Stimulated activated naive CD8-positive, alpha-beta T cell treated with anti-CD3 and anti-CD28 coated beads, Interleukin-15, amount 100 ng/mL, for 72 hours (primary cell): ENCODE measurements around the gene ZNF493.

ENCODE experiments used
- ATAC-seq: fragments of 150-1000 bp; cut with Tn5 transposase; 2 replicates; pipeline ENCODE4 v1.10.0; 2021; ENCODE audit warnings: mild to moderate bottlenecking, moderate library complexity
- DNase-seq, 2 donors: peaks; one replicate each; pipeline ENCODE4 v3.0.0; 2021 to 2022
- H3K27ac Mint-ChIP-seq, 2 donors: one replicate each; pipeline ENCODE4 v1.8.0; 2022; ENCODE audit warnings: mild to moderate bottlenecking in 2 of 2, mixed read lengths in 2 of 2, moderate library complexity in 2 of 2
- H3K27me3 Mint-ChIP-seq: one replicate; pipeline ENCODE4 v1.8.0; 2022; ENCODE audit warnings: mixed read lengths
- H3K4me1 Mint-ChIP-seq: one replicate; pipeline ENCODE4 v1.8.0; 2022; ENCODE audit warnings: mild to moderate bottlenecking, mixed read lengths
- H3K4me3 Mint-ChIP-seq, 2 donors: one replicate each; pipeline ENCODE4 v1.8.0; 2022; ENCODE audit warnings: mild to moderate bottlenecking in 2 of 2, mixed read lengths in 2 of 2, moderate library complexity in 1 of 2
- H3K9me3 Mint-ChIP-seq, 2 donors: one replicate each; pipeline ENCODE4 v1.8.0; 2022; ENCODE audit warnings: mixed read lengths in 2 of 2

Gene ZNF493

DNA sequence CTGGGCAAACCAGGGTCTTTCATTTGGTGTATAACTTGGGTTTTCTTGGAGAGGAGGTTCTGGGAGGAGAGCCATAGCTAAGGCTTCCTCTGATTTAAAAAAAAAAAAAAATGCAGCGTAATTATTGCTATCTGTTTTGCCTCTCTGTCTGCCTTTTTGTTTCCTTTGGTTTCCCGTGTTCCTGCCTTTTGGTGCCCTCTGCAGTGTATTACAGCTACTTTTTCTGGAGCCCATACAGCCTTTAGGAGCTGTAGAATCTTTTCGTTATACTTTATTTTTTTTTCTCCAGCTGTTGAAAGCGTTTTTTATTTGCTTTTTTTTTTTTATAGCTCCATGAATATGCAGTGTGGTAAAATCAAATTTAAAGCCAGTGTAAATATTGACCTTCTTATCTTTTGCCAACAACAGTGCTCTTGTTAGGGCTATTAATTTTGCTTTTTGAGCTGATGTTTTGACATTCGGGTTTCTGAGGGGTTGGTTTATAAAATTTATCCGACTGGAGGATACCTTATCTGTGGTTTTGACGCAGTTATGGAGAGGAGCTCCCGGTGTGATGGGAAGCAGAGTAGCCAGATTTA lies 38.1 kb downstream of the ZNF493 start:
- ATAC-seq (no peak), DNase-seq (no peak)
- Mint-ChIP-seq H3K27ac (no peak overlapping the region), H3K4me1 (no peaks in the 10 kb centered on the region), H3K4me3 (no peak overlapping the region), H3K27me3 (no peaks in the 10 kb centered on the region), H3K9me3 (peaks cover 32 to 45% of the 10 kb centered on the region in 2 donors)

DNA sequence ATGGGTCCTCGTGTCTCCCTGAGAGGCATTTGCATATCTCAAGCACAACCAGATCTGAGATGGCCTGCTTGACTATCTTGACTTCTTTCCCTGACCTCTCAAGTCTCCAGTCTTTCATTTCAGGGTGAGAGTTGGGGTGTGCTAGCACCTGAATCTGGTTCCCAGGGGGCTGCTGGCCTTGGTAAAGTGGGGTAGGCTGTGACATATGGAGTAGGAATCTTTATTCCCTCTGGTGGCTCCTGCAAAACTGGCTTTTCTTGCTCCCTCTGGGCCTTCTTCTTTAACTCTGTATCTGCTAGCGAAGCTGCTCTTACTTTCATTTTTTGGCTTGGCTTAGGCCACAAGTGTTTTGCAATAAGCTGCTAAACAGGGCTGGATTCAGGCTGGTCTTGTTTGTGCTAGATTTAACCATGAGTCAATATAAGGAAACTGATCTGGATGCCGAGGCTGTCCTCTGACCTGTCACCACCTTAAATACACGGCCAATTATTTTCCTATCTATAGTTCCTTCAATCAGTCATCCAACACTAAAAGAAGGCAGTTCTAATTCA lies 42.3 kb downstream of the ZNF493 start:
- H3K27ac Mint-ChIP-seq = no peak overlapping the region
- no peaks in the 10 kb centered on the region for H3K4me1 Mint-ChIP-seq
- ATAC-seq (no peak), DNase-seq (no peak)
- H3K9me3 Mint-ChIP-seq = peaks cover 11 to 32% of the 10 kb centered on the region in 2 donors
- H3K27me3 Mint-ChIP-seq = no peaks in the 10 kb centered on the region
- no peak overlapping the region for H3K4me3 Mint-ChIP-seq

DNA sequence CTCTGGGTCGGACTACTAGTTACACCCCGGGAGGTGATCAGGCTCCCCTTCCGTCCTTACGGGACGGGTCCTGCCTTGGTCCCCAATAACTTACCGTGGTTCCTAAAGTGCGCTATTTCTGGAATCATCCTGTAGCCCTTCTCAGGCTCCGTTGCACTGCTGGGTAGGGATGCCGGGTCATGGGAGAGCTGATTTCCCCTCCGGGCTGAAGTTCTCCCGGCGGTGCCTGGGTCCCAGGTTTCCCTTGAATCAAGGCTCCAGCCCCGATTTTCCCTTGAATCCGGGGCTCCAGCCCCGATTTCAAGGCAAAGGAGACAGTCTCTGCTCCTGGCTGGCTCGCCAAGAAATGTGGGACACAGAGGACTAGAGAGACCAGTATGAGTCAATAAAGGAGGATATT lies 43.4 kb downstream of the ZNF493 start:
- Mint-ChIP-seq H3K4me1 (no peaks in the 10 kb centered on the region), H3K27me3 (no peaks in the 10 kb centered on the region), H3K4me3 (no peak overlapping the region), H3K9me3 (peaks cover 11 to 32% of the 10 kb centered on the region in 2 donors), H3K27ac (no peak overlapping the region)
- no peak for ATAC-seq
- no peak for DNase-seq

DNA sequence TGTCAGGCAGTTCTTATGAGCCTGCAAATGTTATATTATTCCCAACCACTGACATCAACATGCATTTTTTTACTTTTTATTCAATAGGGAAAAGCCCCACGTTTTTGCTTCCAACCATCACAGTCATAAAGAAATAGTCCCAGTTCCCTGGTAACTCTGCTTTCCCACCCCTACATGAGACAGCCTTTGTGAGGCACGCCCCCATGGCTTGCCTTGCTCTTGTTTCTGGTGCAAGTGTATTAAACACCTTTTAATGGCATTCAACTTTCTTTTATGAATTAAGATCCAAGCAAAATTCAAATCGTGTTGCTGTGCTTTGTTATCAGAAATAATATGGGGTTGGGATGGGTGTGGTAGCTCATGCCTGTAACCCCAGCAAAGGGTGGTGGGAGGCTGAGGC lies 54.3 kb downstream of the ZNF493 start:
- Mint-ChIP-seq H3K9me3 (peaks cover 14 to 27% of the 10 kb centered on the region in 2 donors), H3K27ac (no peak overlapping the region), H3K4me1 (no peaks in the 10 kb centered on the region), H3K27me3 (no peaks in the 10 kb centered on the region), H3K4me3 (no peak overlapping the region)
- DNase-seq (no peak), ATAC-seq (no peak)

DNA sequence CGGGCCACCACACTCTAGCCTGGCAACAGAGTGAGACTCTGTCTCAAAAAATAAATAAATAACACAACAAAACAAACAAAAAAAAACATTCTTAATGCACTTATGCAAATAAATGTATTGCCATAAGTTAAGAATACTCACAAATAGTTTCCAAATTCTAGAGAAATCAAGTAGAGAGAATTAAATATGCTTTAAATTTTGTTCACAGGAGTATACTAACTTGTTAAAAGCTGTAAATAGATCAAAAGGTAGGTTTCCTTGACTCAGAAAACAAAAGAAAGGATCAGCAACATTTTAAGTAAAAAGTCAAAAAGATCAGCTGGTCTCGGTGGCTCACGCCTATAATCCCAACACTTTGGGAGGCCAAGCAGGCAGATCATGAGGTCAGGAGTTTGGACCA lies 58.0 kb downstream of the ZNF493 start:
- DNase-seq (no peak), ATAC-seq (no peak)
- no peaks in the 10 kb centered on the region for H3K27me3 Mint-ChIP-seq
- H3K27ac Mint-ChIP-seq = no peak overlapping the region
- H3K9me3 Mint-ChIP-seq = peaks cover 8% of the 10 kb centered on the region in 2 donors
- H3K4me1 Mint-ChIP-seq = no peaks in the 10 kb centered on the region
- H3K4me3 Mint-ChIP-seq = no peak overlapping the region

DNA sequence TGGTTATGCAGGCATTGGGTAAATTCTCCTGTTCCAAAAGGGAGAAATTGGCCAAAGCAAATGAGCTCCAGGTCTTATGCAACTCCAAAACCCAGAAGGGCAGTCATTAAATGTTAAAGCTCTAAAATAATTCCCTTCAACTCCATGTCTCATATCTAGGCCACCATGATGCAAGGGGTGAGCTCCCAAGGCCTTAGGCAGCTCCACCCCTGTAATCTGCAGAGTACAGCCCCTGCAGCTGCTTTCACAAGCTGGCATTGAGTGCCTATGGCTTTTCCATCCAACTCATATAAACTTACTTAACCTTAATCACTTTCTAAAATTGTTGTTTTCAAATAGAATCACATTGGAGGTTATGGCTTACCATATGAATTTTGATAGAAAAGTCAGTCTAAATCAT lies 63.8 kb downstream of the ZNF493 start:
- peaks cover 16% of the 10 kb centered on the region for H3K4me1 Mint-ChIP-seq
- ATAC-seq = no peak
- H3K9me3 Mint-ChIP-seq = peaks cover 8 to 25% of the 10 kb centered on the region in 2 donors
- peaks cover 9% of the 10 kb centered on the region for H3K27me3 Mint-ChIP-seq
- H3K4me3 Mint-ChIP-seq = no peak overlapping the region
- no peak overlapping the region for H3K27ac Mint-ChIP-seq
- DNase-seq = no peak

DNA sequence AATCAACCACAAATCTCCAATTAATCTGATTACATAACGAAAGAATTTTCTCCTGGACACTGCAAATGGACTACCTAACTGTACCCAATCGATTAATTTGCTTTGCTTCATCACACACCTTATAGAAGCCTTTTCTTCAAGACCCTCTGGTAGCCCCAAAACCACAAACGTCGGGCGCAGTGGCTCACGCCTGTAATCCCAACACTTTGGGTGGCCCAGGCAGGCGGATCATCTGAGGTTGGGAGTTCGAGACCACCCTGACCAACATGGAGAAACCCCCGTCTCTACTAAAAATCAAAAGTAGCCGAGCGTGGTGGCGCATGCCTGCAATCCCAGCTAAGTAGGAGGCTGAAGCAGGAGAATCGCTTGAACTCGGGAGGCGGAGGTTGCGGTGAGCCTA lies 65.6 kb downstream of the ZNF493 start:
- Mint-ChIP-seq H3K4me3 (peak overlapping the region in 1 of 2 donors; percentile 9), H3K4me1 (peaks cover 16% of the 10 kb centered on the region), H3K9me3 (peaks cover 5 to 21% of the 10 kb centered on the region in 2 donors), H3K27ac (no peak overlapping the region), H3K27me3 (peaks cover 9% of the 10 kb centered on the region)
- ATAC-seq (no peak), DNase-seq (no peak)

DNA sequence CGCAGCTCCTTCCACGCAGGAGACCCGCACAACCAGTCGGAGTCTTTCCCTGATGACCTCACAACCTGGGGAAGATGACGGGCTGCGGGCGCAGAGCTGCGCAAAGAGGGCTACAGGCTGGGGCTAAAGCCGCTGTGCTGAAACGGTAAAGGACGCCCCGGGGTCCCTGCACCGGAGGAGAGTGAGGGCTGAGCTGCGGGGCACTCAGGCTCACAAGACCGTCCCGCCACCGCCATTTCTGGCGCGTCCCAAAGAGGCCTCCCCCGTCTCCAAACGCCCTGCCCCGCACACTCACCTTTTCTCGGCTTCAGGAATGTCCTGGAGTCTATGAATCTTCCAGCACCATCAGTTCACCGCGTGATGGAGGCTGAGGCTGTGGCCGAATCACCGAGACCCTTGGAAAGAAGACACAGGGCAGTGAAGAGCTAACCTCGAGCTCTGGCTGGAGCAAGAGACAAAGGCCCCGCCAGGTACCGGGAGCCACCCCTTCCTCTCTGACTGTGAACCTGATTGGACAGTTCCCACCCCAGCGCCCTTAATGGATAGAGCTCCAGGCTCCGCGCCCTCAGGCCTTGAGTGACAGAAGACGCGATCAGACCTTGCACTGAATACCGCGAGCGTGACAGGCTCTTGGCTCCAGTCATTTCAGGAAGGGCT lies 66.6 kb downstream of the ZNF493 start:
- DNase-seq = peak; percentile 64 to 83

DNA sequence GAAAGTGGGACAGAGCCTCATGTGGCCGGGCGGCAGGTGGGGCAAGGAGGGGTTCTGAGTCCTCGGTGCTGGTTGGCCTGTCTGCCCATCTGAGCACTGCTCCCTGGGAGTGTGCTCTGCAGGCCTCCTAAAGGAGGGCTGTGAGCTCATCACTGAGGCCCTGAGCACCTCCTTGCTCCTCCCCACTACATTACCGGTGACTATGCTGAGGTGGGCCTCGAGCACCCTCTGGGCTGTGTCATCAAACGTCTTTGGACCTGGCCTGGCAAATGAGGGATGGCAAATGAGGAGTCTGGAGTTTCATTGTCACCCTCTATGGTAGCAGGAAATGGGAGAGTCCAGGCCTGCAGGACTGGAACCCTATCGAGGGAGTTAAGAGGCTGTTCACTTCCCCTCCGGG lies 69.7 kb downstream of the ZNF493 start:
- DNase-seq (no peak), ATAC-seq (no peak)
- H3K27ac Mint-ChIP-seq = peak overlapping the region in 1 of 2 donors; percentile 54
- peaks cover 16% of the 10 kb centered on the region for H3K4me1 Mint-ChIP-seq
- H3K9me3 Mint-ChIP-seq = peaks cover 0 to 7% of the 10 kb centered on the region in 2 donors
- no peak overlapping the region for H3K4me3 Mint-ChIP-seq
- H3K27me3 Mint-ChIP-seq = peaks cover 9% of the 10 kb centered on the region

More for the DNA sequence above, 66.6 kb downstream of the ZNF493 start:
- ATAC-seq = peak; percentile 100
- Mint-ChIP-seq H3K4me3 (peak overlapping the region; percentile 96 to 98), H3K9me3 (peaks cover 0 to 16% of the 10 kb centered on the region in 2 donors), H3K27me3 (peaks cover 9% of the 10 kb centered on the region), H3K27ac (peak overlapping the region; percentile 95 to 99), H3K4me1 (peaks cover 16% of the 10 kb centered on the region)

DNA sequence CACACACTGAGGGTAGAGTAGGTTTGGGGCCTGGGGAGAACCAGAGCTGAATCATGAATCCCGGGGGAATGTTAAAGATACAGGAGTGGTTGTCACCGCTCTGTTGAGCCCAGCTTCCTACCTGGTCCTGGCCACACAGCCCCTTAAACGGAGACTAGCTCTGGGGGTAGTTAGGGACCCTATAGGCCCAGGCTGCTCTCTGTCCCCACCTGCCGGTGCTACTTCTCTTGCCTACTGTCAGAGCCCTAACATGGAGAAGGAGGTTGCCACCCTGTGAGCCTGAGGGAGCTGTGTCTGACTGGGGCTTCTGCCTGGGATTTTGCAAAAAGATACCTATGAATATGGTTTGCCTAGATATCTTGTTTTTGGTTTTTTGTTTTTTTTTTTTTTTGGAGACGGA lies 71.9 kb downstream of the ZNF493 start:
- no peak for ATAC-seq
- no peak for DNase-seq
- peaks cover 2% of the 10 kb centered on the region for H3K27me3 Mint-ChIP-seq

DNA sequence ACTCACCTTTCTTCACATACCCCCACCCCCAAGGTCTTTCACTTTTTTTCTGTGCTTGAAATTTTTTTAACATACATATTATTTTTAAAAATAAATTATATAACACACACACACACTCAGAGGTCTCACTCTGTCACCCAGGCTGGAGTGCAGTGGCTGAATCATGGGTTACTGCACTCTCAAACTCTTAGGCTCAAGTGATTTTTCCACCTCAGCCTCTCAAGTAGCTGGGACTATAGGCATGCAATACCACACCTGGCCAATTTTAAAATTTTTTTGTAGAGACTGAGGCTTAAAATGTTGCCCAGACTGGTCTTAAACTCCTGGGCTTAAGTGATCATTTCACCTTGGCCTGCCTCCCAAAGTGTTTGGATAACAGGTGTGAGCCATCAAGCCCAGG lies 75.6 kb downstream of the ZNF493 start:
- Mint-ChIP-seq H3K4me1 (no peaks in the 10 kb centered on the region), H3K9me3 (no peaks in the 10 kb centered on the region), H3K27ac (no peak overlapping the region), H3K27me3 (no peaks in the 10 kb centered on the region), H3K4me3 (no peak overlapping the region)
- ATAC-seq = no peak
- DNase-seq = no peak

More for the DNA sequence above, 71.9 kb downstream of the ZNF493 start:
- H3K27ac Mint-ChIP-seq = no peak overlapping the region
- peaks cover 7% of the 10 kb centered on the region for H3K4me1 Mint-ChIP-seq
- H3K4me3 Mint-ChIP-seq = no peak overlapping the region
- H3K9me3 Mint-ChIP-seq = peaks cover 0 to 1% of the 10 kb centered on the region in 2 donors

DNA sequence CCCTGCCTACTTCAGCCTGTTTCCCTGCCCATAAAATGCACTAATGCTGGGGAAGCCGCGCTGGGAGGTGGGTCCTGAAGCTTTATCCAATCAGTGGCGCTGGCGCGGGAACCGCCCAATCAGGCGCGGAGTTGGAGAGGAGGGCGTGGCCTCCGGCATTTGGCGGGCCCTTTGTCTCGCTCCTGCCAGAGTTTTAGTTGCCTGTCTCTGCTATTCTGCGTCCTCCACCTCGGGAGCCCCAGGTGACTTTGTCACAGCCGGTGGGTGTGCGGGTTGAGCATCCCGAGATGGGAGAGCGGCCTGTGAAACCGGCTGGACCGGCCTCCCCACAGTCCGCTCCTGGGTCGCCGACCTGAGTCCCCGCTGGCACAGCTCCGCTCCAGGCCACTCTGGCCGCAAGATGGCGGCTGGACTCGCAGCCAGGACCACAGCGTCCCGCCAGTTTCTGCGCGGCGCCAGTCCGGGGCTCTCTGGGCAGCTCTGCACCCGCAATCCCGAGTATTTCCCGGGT lies 77.8 kb downstream of the ZNF493 start:
- Mint-ChIP-seq H3K27ac (peak overlapping the region; percentile 94), H3K4me1 (no peaks in the 10 kb centered on the region), H3K9me3 (no peaks in the 10 kb centered on the region), H3K27me3 (no peaks in the 10 kb centered on the region), H3K4me3 (peak overlapping the region; percentile 85 to 91)
- DNase-seq (peak; percentile 88 to 94), ATAC-seq (peak; percentile 100)
